Measurements from ENCODE around the gene SLC27A5.

The SLC27A5 gene

GRCh38 chr19:58555369-58555885 lies 43.6 kb upstream of the SLC27A5 start:
- TF ChIP-seq CTCF (IDR thresholded peaks at IDR 0.05; ENCODE audit: insufficient read depth, low read length, poor library complexity, severe bottlenecking) = no peak
- no peak for DNase-seq (ENCODE audit: extremely low read depth, insufficient read length)
- Histone ChIP-seq H3K36me3 (ENCODE audit: control insufficient read depth, insufficient read depth, low read length) (peaks cover 21% of the 10 kb centered on the region), H3K4me3 (replicated peaks; ENCODE audit: low read depth, low read length) (peak overlapping the region; percentile 95), H3K27me3 (replicated peaks; ENCODE audit: control insufficient read depth, insufficient read depth, low read length) (no peaks in the 10 kb centered on the region)

- H3K27me3 ChIP-seq (replicated peaks; ENCODE audit: control insufficient read depth, insufficient read depth, low read length) = no peaks in the 10 kb centered on the region
- H3K4me3 ChIP-seq (replicated peaks; ENCODE audit: low read depth, low read length) = peak within 1 kb of the TSS; percentile 95
- TF ChIP-seq CTCF (IDR thresholded peaks at IDR 0.05; ENCODE audit: insufficient read depth, low read length, poor library complexity, severe bottlenecking) = no peak
- DNase-seq (ENCODE audit: extremely low read depth, insufficient read length) = peak; percentile 97
- H3K36me3 ChIP-seq (ENCODE audit: control insufficient read depth, insufficient read depth, low read length) = peaks cover 27% of the 10 kb centered on the region
Measured at GRCh38 chr19:58554494-58555368, 42.9 kb upstream of the SLC27A5 start, which contains the start of gene CHMP2A. Gene CHMP2A, minus strand, starts transcription at chr19:58555105. Its CDS starts 893 bp downstream, at chr19:58554212.

GRCh38 chr19:58553799-58554493 lies 42.2 kb upstream of the SLC27A5 start:
- DNase-seq (ENCODE audit: extremely low read depth, insufficient read length) = no peak
- Histone ChIP-seq H3K4me3 (replicated peaks; ENCODE audit: low read depth, low read length) (peak overlapping the region; percentile 95), H3K27me3 (replicated peaks; ENCODE audit: control insufficient read depth, insufficient read depth, low read length) (no peaks in the 10 kb centered on the region), H3K36me3 (ENCODE audit: control insufficient read depth, insufficient read depth, low read length) (peaks cover 35% of the 10 kb centered on the region)
- TF ChIP-seq CTCF (IDR thresholded peaks at IDR 0.05; ENCODE audit: insufficient read depth, low read length, poor library complexity, severe bottlenecking) = no peak

DNA sequence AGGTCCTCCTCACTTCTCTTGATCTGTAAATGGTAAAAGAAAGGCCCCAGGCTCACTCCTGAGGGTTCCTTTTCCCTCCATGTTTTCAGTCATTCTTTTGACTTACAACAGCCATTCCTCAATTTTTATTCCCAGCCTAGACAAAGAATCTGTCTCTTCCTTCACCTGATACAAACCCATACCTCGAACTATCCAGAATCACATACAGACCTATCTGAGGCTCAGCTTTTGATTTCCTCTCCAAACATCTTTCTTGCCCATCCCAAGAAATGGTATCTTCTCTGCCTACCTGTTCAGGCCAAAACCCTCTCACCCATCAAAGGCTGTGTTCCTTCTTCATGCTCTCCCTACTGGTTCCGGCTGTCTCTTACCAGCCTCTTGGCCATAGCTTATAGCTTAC lies 40.9 kb upstream of the SLC27A5 start:
- H3K36me3 ChIP-seq (ENCODE audit: control insufficient read depth, insufficient read depth, low read length) = peaks cover 47% of the 10 kb centered on the region
- H3K27me3 ChIP-seq (replicated peaks; ENCODE audit: control insufficient read depth, insufficient read depth, low read length) = no peaks in the 10 kb centered on the region
- H3K4me3 ChIP-seq (replicated peaks; ENCODE audit: low read depth, low read length) = no peak overlapping the region
- no peak for DNase-seq (ENCODE audit: extremely low read depth, insufficient read length)
- no peak for TF ChIP-seq CTCF (IDR thresholded peaks at IDR 0.05; ENCODE audit: insufficient read depth, low read length, poor library complexity, severe bottlenecking)

- no peak for TF ChIP-seq CTCF (IDR thresholded peaks at IDR 0.05; ENCODE audit: insufficient read depth, low read length, poor library complexity, severe bottlenecking)
- no peak for DNase-seq (ENCODE audit: extremely low read depth, insufficient read length)
- H3K27me3 ChIP-seq (replicated peaks; ENCODE audit: control insufficient read depth, insufficient read depth, low read length) = no peaks in the 10 kb centered on the region
- no peak overlapping the region for H3K4me3 ChIP-seq (replicated peaks; ENCODE audit: low read depth, low read length)
- H3K36me3 ChIP-seq (ENCODE audit: control insufficient read depth, insufficient read depth, low read length) = peaks cover 53% of the 10 kb centered on the region
Measured at GRCh38 chr19:58551577-58552471, 40.0 kb upstream of the SLC27A5 start.
